Subcutaneous abdominal adipose tissue (tissue), 5 donors: ENCODE data around the gene ZNRF1.
"Not testable (repeated sequence)": the region's sequence is repeated elsewhere in the genome, so short reads cannot be mapped to it uniquely, and the experiment has no call there.

Source experiments
- H3K27ac ChIP-seq: one replicate; pipeline ENCODE4 v1.7.0; 2013; ENCODE audit warnings: low read depth, mild to moderate bottlenecking, inconsistent platforms, low read length, moderate library complexity
- H3K27me3 ChIP-seq, 5 donors: one replicate each; pipeline ENCODE4 v1.7.0; 2013; ENCODE audit warnings: low read length in 5 of 5, inconsistent platforms in 1 of 5; ENCODE audit not compliant: control insufficient read depth in 5 of 5, insufficient read depth in 4 of 5
- H3K36me3 ChIP-seq, 5 donors: one replicate each; pipeline ENCODE4 v1.7.0; 2013; ENCODE audit warnings: low read length in 5 of 5; ENCODE audit not compliant: control insufficient read depth in 5 of 5, insufficient read depth in 5 of 5
- H3K4me1 ChIP-seq, 5 donors: one replicate each; pipeline ENCODE4 v1.7.0; 2013; ENCODE audit warnings: low read length in 5 of 5, mild to moderate bottlenecking in 3 of 5, moderate library complexity in 1 of 5; ENCODE audit not compliant: control insufficient read depth in 5 of 5, insufficient read depth in 5 of 5
- H3K4me3 ChIP-seq, 5 donors: one replicate each; pipeline ENCODE4 v1.7.0; 2013; ENCODE audit warnings: low read length in 5 of 5, low read depth in 1 of 5
- H3K9ac ChIP-seq, 5 donors: one replicate each; pipeline ENCODE4 v1.7.0; 2013; ENCODE audit warnings: low read length in 5 of 5, mild to moderate bottlenecking in 4 of 5, moderate library complexity in 3 of 5
- H3K9me3 ChIP-seq, 5 donors: one replicate each; pipeline ENCODE4 v1.7.0; 2013; ENCODE audit warnings: low read length in 5 of 5; ENCODE audit not compliant: control insufficient read depth in 5 of 5
- donor health status: healthy.
- donor health status: healthy.
- donor health status: healthy.
- donor health status: healthy.
- donor health status: healthy.

ZNRF1 gene

DNA sequence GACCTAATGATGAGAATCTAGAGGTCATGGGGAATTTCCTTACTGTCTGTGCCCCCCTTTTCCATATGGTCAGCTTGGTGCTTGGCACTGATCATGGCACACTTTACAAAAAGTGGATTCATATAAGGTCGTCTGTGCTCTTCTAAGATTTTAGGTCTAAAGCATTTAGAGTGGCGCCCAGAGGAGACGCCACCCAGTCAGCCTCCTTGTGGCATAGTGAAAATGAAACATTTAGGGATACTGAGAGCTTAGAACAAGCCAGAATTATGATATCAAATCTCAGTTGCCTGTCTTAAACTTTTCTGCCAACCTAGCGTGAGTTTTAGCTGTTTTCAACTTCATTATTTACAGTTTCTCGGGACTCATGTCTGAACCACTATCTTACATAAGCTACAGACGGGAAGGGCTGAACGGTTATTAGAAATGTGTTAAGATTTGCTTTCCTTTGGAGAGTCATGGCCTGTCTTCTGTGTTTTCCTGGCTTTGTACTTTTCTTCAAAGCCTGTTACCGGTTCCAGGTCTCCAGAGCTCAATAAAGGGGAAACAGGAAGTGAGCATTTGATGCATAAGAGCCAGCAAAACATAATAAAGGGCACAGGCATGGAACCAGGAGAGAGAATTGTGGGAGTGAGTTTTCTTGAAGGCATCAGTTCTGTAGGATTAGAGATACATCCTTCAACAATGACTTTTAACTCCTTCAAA is 13.7 kb downstream of the ZNRF1 start:
- Histone ChIP-seq H3K36me3 (no peaks in the 10 kb centered on the region), H3K9me3 (no peaks in the 10 kb centered on the region), H3K4me1 (peaks cover 9 to 32% (median 30%) of the 10 kb centered on the region in 5 donors), H3K27me3 (no peaks in the 10 kb centered on the region), H3K4me3 (peak overlapping the region in 4 of 5 donors; percentile 12 to 33 (median 22)), H3K27ac (peak overlapping the region; percentile 91), H3K9ac (peak overlapping the region in 4 of 5 donors; percentile 30 to 81 (median 52))

DNA sequence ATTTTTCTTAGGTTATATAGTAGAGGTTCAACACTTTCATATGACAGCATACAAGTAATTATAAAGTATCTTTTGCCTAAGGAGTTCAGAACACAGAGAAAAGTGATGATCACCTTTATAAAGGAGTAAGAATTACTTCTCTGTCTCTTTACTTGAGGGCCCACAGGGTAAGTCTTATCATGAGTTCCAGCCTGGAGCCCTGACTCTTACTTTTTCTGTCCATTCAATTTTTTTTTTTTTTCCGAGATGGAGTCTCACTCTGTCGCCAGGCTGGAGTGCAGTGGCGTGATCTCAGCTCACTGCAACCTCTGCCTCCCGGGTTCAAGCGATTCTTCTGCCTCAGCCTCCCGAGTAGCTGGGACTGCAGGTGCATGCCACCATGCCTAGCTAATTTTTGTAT is 14.3 kb downstream of the ZNRF1 start:
- H3K4me3 ChIP-seq, H3K9me3 ChIP-seq, H3K27me3 ChIP-seq, H3K36me3 ChIP-seq: not testable (repeated sequence)
- H3K27ac ChIP-seq, result peak overlapping the region; percentile 91
- H3K9ac ChIP-seq, result peak overlapping the region in 1 of 5 donors; percentile 65
- H3K4me1 ChIP-seq, result peaks cover 9 to 36% (median 34%) of the 10 kb centered on the region in 5 donors

DNA sequence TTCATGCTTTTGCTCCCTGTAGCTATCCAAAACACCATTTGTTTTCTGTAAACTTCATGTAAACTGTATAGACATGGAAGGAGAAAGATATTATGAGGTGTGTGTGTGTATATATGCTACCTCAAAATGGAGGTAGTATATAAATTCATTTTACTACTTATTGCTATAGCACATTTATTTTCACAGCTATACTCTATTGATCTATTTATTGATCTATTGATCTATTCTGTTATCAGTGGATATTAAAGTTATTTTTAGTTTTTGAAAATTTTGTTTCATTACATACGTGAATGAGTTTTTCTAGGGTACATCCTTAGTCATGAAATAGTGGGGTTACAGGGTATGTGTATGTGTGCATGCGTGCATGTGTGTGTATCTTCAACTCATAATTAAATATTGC is 15.5 kb downstream of the ZNRF1 start:
- Histone ChIP-seq H3K4me1 (peaks cover 9 to 38% (median 34%) of the 10 kb centered on the region in 5 donors), H3K4me3 (no peak overlapping the region), H3K27ac (no peak overlapping the region), H3K9ac (no peak overlapping the region), H3K27me3 (no peaks in the 10 kb centered on the region), H3K36me3 (no peaks in the 10 kb centered on the region), H3K9me3 (no peaks in the 10 kb centered on the region)

DNA sequence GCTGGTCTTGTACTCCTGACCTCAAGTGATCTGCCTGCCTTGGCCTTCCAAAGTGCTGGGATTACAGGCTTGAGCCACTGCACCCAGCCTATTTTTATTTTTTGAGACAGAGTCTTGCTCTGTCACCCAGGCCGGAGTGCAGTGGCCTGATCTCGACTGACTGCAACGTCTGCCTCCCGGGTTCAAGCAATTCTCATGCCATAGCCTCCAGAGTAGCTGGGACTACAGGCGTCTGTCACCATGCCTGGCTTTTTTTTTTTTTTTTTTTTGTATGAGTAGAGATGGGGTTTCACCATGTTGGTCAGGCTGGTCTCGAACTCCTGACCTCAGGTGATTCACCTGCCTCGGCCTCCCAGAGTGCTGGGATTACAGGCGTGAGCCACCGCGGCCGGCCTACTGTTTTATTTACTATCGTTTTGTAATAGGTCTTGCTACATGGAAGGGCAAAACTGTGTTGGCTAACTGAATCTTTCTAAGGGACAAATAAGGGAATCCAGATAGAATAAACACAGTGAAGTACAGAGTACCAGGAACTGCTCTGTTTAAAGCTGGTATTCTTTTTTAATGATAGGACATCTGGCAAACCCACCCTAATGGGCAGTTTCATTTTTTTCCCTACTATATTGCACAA is 17.7 kb downstream of the ZNRF1 start:
- H3K9me3 ChIP-seq, H3K9ac ChIP-seq, H3K27me3 ChIP-seq, H3K36me3 ChIP-seq, H3K27ac ChIP-seq, H3K4me3 ChIP-seq: not testable (repeated sequence)
- peaks cover 7 to 25% (median 21%) of the 10 kb centered on the region in 5 donors for H3K4me1 ChIP-seq

DNA sequence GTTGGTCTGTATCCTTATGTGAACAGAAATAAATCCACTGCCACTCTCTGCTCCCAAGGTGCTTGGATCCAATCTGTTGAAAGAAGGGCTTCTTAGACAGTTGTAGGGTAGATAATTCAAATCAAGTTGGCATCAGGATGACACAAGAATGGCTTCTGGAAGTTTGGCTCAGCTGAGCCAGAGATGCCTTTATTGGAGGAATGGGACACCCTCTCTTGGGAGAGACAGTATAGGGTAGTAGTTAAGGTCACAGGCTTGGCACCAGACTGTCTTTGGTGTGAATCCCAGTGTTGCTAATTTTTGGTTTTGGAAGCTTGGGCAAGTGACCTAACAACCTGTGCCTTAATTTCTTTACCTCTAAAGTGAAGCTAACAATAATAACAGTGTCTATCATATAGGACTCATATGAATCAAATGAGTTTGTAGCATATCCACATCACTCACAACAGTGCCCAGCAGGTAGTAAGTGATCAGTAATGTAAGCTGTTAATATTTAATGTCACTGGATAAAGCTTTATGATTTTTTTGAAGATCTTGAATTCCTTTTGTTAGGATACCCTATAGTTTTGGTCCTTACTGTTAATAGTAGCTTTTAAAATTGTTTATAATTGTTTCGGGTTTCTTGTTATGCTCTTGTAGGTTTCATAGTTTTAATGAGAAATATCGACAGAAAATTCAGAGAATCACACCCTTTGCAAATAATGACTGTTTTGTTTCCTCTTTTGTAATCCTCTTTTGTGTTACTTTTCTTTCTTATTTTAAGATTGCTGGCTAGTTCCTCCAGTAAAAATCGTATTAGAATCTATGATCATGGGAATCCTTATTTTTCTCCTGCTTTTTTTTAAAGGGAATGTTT is 19.1 kb downstream of the ZNRF1 start:
- Histone ChIP-seq H3K4me1 (peaks cover 0 to 12% (median 8%) of the 10 kb centered on the region in 5 donors), H3K9ac (peak overlapping the region in 1 of 5 donors; percentile 41), H3K9me3 (peaks cover 0 to 5% (median 0%) of the 10 kb centered on the region in 5 donors), H3K36me3 (no peaks in the 10 kb centered on the region), H3K27ac (no peak overlapping the region), H3K4me3 (no peak overlapping the region), H3K27me3 (no peaks in the 10 kb centered on the region)

DNA sequence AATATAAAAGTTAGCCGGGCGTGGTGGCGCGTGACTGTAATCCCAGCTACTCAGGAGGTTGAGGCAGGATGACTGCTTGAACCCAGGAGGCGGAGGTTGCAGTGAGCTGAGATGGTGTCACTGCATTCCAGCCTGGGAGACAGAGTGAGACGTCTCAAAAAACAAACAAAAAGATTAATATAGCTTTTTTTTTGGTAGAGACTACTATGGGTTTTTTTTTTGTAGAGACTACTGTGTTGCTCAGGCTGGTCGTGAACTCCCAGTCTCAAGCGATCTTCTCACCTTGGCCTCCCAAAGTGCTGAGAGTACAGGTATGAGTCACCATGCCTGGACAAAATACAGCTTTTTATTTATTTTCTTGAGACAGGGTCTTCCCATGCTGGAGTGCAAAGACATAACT is 20.2 kb downstream of the ZNRF1 start:
- Histone ChIP-seq H3K27me3 (no peaks in the 10 kb centered on the region), H3K27ac (no peak overlapping the region), H3K9me3 (peaks cover 0 to 5% (median 0%) of the 10 kb centered on the region in 5 donors), H3K36me3 (no peaks in the 10 kb centered on the region), H3K4me1 (peaks cover 0 to 12% (median 4%) of the 10 kb centered on the region in 5 donors), H3K4me3 (no peak overlapping the region), H3K9ac (no peak overlapping the region)

DNA sequence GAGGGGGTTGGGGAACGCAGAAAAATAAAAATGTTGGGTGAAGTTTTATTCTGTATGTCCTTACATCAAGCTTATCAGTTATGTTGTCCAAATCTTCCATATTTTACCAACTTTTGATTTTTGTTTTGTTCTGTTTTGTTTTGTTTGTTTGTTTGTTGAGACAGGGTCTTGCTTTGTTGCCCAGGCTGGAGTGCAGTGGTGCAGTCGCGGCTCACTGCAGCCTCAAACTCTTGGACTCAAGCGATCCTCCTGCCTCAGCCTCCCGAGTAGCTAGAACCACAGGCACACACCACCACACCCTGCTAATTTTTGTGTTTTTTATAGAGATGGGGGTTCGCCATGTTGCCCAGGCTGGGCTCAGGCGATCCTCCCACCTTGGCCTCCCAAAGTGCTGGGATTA is 20.8 kb downstream of the ZNRF1 start:
- no peak overlapping the region for H3K27ac ChIP-seq
- peaks cover 0 to 16% (median 9%) of the 10 kb centered on the region in 5 donors for H3K4me1 ChIP-seq
- no peak overlapping the region for H3K4me3 ChIP-seq
- H3K36me3 ChIP-seq, result no peaks in the 10 kb centered on the region
- no peak overlapping the region for H3K9ac ChIP-seq
- no peaks in the 10 kb centered on the region for H3K27me3 ChIP-seq
- H3K9me3 ChIP-seq, result peaks cover 0 to 5% (median 0%) of the 10 kb centered on the region in 5 donors

DNA sequence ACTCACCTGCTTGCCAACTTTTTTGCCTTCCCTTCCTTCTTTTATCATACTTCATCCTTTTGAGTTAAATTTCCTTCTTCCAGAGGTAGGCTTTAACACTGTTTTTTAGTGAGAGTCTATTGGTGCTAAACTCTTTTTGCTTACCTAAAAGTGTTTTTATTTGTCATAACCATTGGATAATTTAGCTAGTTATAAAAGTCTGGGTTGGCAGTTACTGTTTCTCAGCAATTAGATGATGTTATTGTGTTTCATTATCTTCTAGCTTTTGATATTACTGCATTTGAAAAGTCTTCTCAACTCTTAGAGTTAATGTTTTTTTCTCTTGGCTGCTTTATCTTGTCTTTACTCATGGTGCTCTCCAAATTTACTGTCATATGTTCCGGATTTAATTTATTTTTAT is 22.6 kb downstream of the ZNRF1 start:
- no peak overlapping the region for H3K9ac ChIP-seq
- no peak overlapping the region for H3K27ac ChIP-seq
- no peaks in the 10 kb centered on the region for H3K36me3 ChIP-seq
- H3K4me3 ChIP-seq, result no peak overlapping the region
- peaks cover 0 to 27% (median 19%) of the 10 kb centered on the region in 5 donors for H3K4me1 ChIP-seq
- H3K27me3 ChIP-seq, result no peaks in the 10 kb centered on the region
- peaks cover 0 to 5% (median 0%) of the 10 kb centered on the region in 5 donors for H3K9me3 ChIP-seq

DNA sequence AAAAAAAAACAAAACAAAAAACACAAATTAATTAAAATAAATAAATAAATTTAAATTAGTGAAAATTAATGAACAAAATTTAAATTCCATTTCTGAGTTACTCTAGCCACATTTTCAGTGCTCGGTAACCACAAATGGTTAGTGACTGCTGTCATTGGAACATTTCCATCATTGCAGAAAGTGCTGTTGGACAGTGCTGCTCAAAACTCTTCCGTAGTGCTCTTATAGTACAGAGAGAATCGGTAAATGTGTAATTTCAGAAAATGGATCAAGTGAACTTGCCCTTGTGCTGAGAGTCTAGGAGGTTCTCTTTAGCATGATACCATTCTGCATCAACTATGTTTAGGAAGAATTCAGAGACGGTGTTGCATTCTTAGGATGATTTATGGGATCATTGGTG is 23.7 kb downstream of the ZNRF1 start:
- no peak overlapping the region for H3K27ac ChIP-seq
- peaks cover 0 to 5% (median 0%) of the 10 kb centered on the region in 5 donors for H3K9me3 ChIP-seq
- H3K36me3 ChIP-seq, result no peaks in the 10 kb centered on the region
- no peak overlapping the region for H3K9ac ChIP-seq
- H3K27me3 ChIP-seq, result no peaks in the 10 kb centered on the region
- H3K4me1 ChIP-seq, result peaks cover 0 to 28% (median 22%) of the 10 kb centered on the region in 5 donors
- H3K4me3 ChIP-seq, result no peak overlapping the region

DNA sequence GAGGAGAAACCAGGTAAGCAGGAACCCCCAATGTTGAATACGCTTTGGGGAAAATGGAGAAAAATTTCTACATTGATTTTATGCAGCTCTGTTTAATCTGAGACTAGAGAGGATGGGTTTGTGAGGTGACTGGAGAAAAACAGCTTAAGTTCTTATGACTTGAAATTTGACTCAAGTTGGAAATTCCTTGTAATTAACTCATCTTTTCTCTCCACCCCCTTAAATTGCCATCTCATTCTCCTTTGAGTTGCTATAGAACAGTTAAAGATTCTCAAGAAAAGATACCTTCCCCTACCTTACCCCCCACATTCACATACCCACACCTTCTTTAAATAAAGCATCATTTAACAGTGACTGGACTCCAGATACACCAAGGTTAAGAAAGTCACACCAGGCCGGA is 24.2 kb downstream of the ZNRF1 start:
- Histone ChIP-seq H3K9ac (no peak overlapping the region), H3K4me1 (peaks cover 0 to 26% (median 18%) of the 10 kb centered on the region in 5 donors), H3K36me3 (no peaks in the 10 kb centered on the region), H3K27me3 (no peaks in the 10 kb centered on the region), H3K4me3 (no peak overlapping the region), H3K27ac (no peak overlapping the region), H3K9me3 (peaks cover 0 to 5% (median 0%) of the 10 kb centered on the region in 5 donors)
